HG03442 (cell line): ENCODE data around the gene GCC1.

ENCODE experiments used
- ATAC-seq: cut with Tn5 transposase; IDR thresholded peaks from one replicate; pipeline ENCODE4 v1.9.1; 2021; ENCODE audit warnings: mild to moderate bottlenecking, moderate library complexity; ENCODE audit not compliant: unreplicated experiment

Gene GCC1

GRCh38 chr7:127585044-127585953 is at the start of gene GCC1:
GCC1 (minus strand) TSS chr7:127585596; CDS start chr7:127585182, 414 bp downstream.
- peak; percentile 77 for ATAC-seq

GRCh38 chr7:127632276-127632910 is 47.0 kb upstream of the GCC1 start:
- ATAC-seq, result no peak

GRCh38 chr7:127629268-127629854 is 44.0 kb upstream of the GCC1 start:
- ATAC-seq, result peak; percentile 73

DNA sequence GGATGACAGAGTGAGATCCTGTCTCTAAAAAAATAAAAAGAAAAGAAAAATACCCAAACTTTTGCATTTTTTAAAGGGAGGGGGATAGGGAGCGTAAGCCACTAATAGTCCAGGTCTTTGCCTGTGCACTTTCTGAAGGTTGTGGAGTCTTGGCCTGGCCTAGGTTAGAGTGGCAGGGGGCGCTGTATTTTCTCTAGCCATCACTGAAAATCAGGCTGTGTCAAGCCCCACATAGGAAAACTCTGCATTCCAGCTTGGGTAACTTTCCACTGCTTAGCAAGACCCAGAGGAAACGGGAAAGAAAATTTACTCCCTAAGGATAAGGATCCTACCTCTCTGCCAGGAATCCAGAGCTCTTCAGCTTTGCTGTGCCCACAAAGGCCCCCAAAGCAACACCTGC is 43.0 kb upstream of the GCC1 start:
- no peak for ATAC-seq

DNA sequence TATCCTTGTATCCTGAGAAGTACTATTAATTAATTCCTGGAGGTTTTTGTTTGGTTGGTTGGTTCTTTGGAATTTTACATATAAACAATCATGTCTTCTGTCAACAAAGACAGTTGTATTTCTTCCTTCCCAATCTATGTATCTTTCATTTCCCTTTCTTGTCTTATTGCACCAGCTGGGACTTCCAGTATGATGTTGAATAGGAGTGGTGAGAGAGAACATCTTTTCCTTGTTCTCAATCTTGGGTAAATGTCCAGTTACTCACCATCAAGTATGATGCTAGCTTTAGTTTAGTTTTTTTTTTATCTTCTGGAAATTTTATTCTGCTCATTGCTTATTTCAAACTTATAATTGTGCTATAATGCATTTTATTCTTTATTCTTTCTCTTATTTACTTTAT is 39.9 kb upstream of the GCC1 start:
- no peak for ATAC-seq

GRCh38 chr7:127620406-127621233 is 35.2 kb upstream of the GCC1 start:
- no peak for ATAC-seq

GRCh38 chr7:127619681-127620405 is 34.4 kb upstream of the GCC1 start:
- no peak for ATAC-seq

- no peak for ATAC-seq
These were observed 33.4 kb upstream of the GCC1 start for GRCh38 chr7:127618775-127619174.

DNA sequence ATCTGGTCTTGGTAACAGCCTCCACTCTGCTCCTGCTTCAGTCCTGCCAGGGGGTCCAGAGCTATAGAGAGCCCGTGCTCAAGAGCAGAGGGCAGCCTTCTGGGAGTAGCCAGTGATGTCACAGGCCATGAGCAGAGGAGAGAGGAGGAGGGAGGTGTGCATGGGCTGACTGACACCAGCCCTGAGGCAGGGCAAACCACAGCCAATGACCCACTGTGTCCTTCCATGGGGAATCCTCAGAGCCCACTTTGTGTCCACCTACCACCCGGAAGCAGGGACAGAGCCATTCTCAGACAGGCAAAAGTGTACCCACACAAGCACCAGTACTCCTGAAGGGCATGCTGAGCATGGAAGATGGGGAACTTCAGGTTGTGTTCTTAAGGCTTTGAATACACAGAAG is 32.6 kb upstream of the GCC1 start, which contains the start of gene PAX4:
Gene PAX4, minus strand, starts transcription at position 101 of the 400 bp plus-strand sequence. CDS start 2,214 bp downstream, outside the sequence.
- ATAC-seq, result no peak

- ATAC-seq, result no peak
These were observed 31.3 kb upstream of the GCC1 start for GRCh38 chr7:127616724-127617123.

GRCh38 chr7:127612263-127612662 is 26.9 kb upstream of the GCC1 start:
- ATAC-seq, result no peak

DNA sequence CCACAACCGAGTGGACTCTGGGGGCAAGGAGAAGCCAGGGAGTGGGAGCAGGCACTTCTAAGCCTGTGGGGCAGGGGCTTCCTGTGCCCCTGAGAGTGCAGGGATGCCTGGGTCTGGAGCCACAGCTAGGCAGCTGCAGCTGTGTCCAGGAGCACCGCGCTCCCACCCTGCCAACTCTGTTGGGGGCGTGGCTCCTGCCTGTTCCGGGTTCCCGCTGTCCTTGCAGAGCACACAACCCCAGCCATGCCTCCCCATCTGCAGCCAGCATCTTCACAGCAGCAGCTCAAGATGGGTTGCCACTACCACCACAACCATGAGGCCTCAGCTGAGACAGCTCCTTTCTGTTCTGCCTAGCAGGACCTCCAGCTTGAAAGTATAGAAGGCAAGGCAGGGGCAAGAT is 23.9 kb upstream of the GCC1 start:
- ATAC-seq, result no peak

GRCh38 chr7:127608446-127608845 is 23.1 kb upstream of the GCC1 start:
- ATAC-seq, result no peak

- no peak for ATAC-seq
These were observed 15.5 kb upstream of the GCC1 start for GRCh38 chr7:127600885-127601284.

- ATAC-seq, result no peak
These were observed 12.9 kb upstream of the GCC1 start for GRCh38 chr7:127598318-127598717.

GRCh38 chr7:127595737-127596136 is 10.3 kb upstream of the GCC1 start:
- ATAC-seq, result no peak

- ATAC-seq, result peak; percentile 37
These were observed 9.1 kb upstream of the GCC1 start for GRCh38 chr7:127594490-127594889.

DNA sequence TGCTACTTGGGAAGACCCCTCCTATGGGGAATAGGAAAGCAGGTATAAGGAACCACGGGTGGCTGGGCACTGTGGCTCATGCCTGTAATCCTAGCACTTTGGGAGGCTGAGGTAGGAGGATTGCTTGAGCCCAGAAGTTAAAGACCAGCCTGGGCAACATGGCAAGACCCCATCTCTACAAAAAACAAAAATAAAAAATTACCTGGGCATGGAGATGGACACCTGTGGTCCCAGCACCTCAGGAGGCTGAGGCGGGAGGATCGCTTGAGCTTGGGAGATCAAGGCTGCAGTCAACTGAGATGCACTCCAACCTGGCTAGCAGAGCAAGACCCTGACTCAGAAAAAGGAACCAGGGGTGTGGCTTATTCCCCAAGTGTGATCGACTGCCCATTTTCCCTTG is 7.2 kb upstream of the GCC1 start:
- no peak for ATAC-seq

GRCh38 chr7:127591591-127591990 is 6.2 kb upstream of the GCC1 start:
- no peak for ATAC-seq

- ATAC-seq, result no peak
These were observed 5.8 kb upstream of the GCC1 start for GRCh38 chr7:127591189-127591588.
